ENCODE results near the gene DSC2.

- TF ChIP-seq POLR2A (IDR thresholded peaks at IDR 0.05): no peak
- TF ChIP-seq CTCF (IDR thresholded peaks at IDR 0.05): no peak
These were observed 40.3 kb downstream of the DSC2 start for GRCh38 chr18:31061945-31062344.

Data from body of pancreas (tissue), 4 donors.